HepG2 (cell line): Measurements from ENCODE around the gene NOCT. TPM values are rescaled to one million over a fixed set of nuclear protein-coding genes. Genes with fewer than 3 reads are reported as not detected.

Experiments used
- ATAC-seq: fragments of 200-7000 bp; cut with Tn5 transposase; 3 replicates; pipeline ENCODE4 v1.9.1; 2020; ENCODE audit warnings: mild to moderate bottlenecking, moderate library complexity
- BruUV-seq: library from RNA; stranded (reverse); fragments of 400-500 nt; replicated peaks from 2 replicates; lab custom pipeline; 2021; lab: Mats Ljungman, UMichigan
- CTCF ChIA-PET: fragments of 300-600 bp; formaldehyde crosslinking; extraction: SDS; loops from one replicate; lab custom pipeline; 2021; ENCODE audit warnings: low total read pairs, inconsistent platforms, low intra/inter-chr PET ratio; lab: Yijun Ruan, JAX
- POLR2A ChIA-PET: fragments of 350-600 bp; sonication (Branson Sonifier 250); formaldehyde crosslinking; loops from one replicate; lab custom pipeline; 2020; ENCODE audit warnings: antibody characterized with exemption, inconsistent platforms; lab: Yijun Ruan, JAX
- DNase-seq: peaks from one replicate; pipeline ENCODE4 v3.0.0-alpha.2; 2015; ENCODE audit warnings: low spot score
- FAIRE-seq: peaks from 3 replicates; lab custom pipeline; 2011; peaks lifted over from hg19 to GRCh38; lab: Jason Lieb, UNC
- H2AFZ ChIP-seq: one replicate; pipeline ENCODE4 v1.6.1; 2011; ENCODE audit warnings: low read length, inconsistent platforms
- H3K27ac ChIP-seq: fragments of 300-600 bp; 3 replicates; pipeline ENCODE4 v1.8.0; 2011; ENCODE audit warnings: mixed run types, mild to moderate bottlenecking, mixed read lengths, low read length, inconsistent platforms; ENCODE audit not compliant: insufficient read depth; ENCODE audit errors: extremely low read length
- H3K27me3 ChIP-seq, 2 experiments: fragments of 200-600 bp in 1 of 2; 2 replicates in 1 of 2; 3 replicates in 1 of 2; pipeline versions ENCODE4 v1.6.0 to v1.8.0; 2011; ENCODE audit warnings: low read length in 2 of 2, mild to moderate bottlenecking in 2 of 2, moderate library complexity in 2 of 2, inconsistent platforms in 1 of 2; ENCODE audit not compliant: insufficient read depth in 2 of 2, control insufficient read depth in 1 of 2
- H3K36me3 ChIP-seq, 2 experiments: fragments of 200-600 bp in 1 of 2; replicated peaks in 1 of 2; 2 replicates in 1 of 2; 3 replicates in 1 of 2; pipeline versions ENCODE4 v1.5.1 to v1.8.0; 2011; ENCODE audit warnings: low read length in 2 of 2, inconsistent platforms in 1 of 2; ENCODE audit not compliant: insufficient read depth in 2 of 2, control insufficient read depth in 1 of 2
- H3K4me1 ChIP-seq: 2 replicates; pipeline ENCODE4 v1.5.1; 2012; ENCODE audit warnings: low read length, inconsistent platforms; ENCODE audit not compliant: insufficient read depth
- H3K4me2 ChIP-seq: 2 replicates; pipeline ENCODE4 v1.6.0; 2011; ENCODE audit warnings: low read depth, low read length, inconsistent platforms
- H3K4me3 ChIP-seq, 3 experiments: fragments of 200-600 bp in 1 of 3; sonication (generic), shearing (Covaris generic) in 1 of 3; replicated peaks in 1 of 3; 2 replicates each; pipeline ENCODE4 v1.5.1; 2011 to 2016; ENCODE audit warnings: low read length in 3 of 3, inconsistent platforms in 2 of 3, low read depth in 2 of 3, mild to moderate bottlenecking in 2 of 3, control low read depth in 1 of 3, mixed read lengths in 1 of 3; ENCODE audit not compliant: insufficient read depth in 1 of 3
- H3K79me2 ChIP-seq: one replicate; pipeline ENCODE4 v1.6.1; 2011; ENCODE audit warnings: low read length, inconsistent platforms; ENCODE audit not compliant: insufficient read depth
- H3K9ac ChIP-seq: 2 replicates; pipeline ENCODE4 v1.6.0; 2011; ENCODE audit warnings: mild to moderate bottlenecking, low read depth, low read length, inconsistent platforms; ENCODE audit not compliant: insufficient read depth
- H3K9me3 ChIP-seq: 2 replicates; pipeline ENCODE4 v1.5.1; 2012; ENCODE audit warnings: mild to moderate bottlenecking, low read length
- H4K20me1 ChIP-seq: 2 replicates; pipeline ENCODE4 v1.6.0; 2011; ENCODE audit warnings: inconsistent platforms, mild to moderate bottlenecking, low read length, moderate library complexity; ENCODE audit not compliant: insufficient read depth
- ATF7 ChIP-seq, 2 experiments: fragments of 450-650 bp in 1 of 2; sonication (generic) in 1 of 2; formaldehyde crosslinking in 1 of 2; IDR thresholded peaks; 2 replicates each; pipeline versions ENCODE4 v1.4.0 to v1.6.1; 2016 to 2020; ENCODE audit warnings: antibody characterized with exemption in 1 of 2, mild to moderate bottlenecking in 1 of 2, missing genetic modification reagents in 1 of 2
- CBX1 ChIP-seq: IDR thresholded peaks from one replicate; pipeline ENCODE4 v1.6.1; 2016; ENCODE audit warnings: antibody characterized with exemption, low read depth
- ETV5 ChIP-seq: IDR thresholded peaks from 2 replicates; pipeline ENCODE4 v1.6.1; 2018; ENCODE audit warnings: missing biosample characterization, missing genetic modification reagents, inconsistent platforms, borderline replicate concordance
- MTF1 ChIP-seq: sonication (generic); formaldehyde crosslinking; IDR thresholded peaks from 2 replicates; pipeline ENCODE4 v1.5.0; 2020; ENCODE audit warnings: missing genetic modification reagents
- PHF8 ChIP-seq: sonication (generic); formaldehyde crosslinking; IDR thresholded peaks from 2 replicates; pipeline ENCODE4 v1.5.0; 2020; ENCODE audit warnings: missing genetic modification reagents
- TMF1 ChIP-seq: sonication (generic); formaldehyde crosslinking; IDR thresholded peaks from 2 replicates; pipeline ENCODE4 v1.8.1; 2022; ENCODE audit warnings: low read depth, missing genetic modification reagents
- ZFP1 ChIP-seq: IDR thresholded peaks from 2 replicates; pipeline ENCODE4 v1.6.1; 2016
- ZNF430 ChIP-seq: sonication (generic); formaldehyde crosslinking; IDR thresholded peaks from 2 replicates; pipeline ENCODE4 v1.9.0; 2021; ENCODE audit warnings: mild to moderate bottlenecking, missing genetic modification reagents
- WGBS: methylation state at CpG from one replicate; pipeline ENCODE4 v1.1.6; 2017; ENCODE audit warnings: low lambda C conversion rate; 5-methylcytosine and 5-hydroxymethylcytosine counted together
- in situ Hi-C: cut with HindIII; loops from 2 replicates; pipeline ENCODE4 v1.10.0; 2017; ENCODE audit warnings: low pct_unique_long_range_greater_than_20kb; ENCODE audit not compliant: extremely low pct_ligation_motif_present
- intact Hi-C: fragments of 100-400 bp; cut with micrococcal nuclease; formaldehyde crosslinking; loops from one replicate; pipeline ENCODE4 v1.10.0; 2022; ENCODE audit not compliant: unreplicated experiment
- polyA plus RNA-seq, 8 experiments: library from polyadenylated mRNA; depleted of rRNA in 3 of 8; stranded (reverse) in 7 of 8; unstranded in 1 of 8; fragments of >200 nt; fragmentation: Illumina TruSeq in 4 of 8; extraction: Trizol in 4 of 8; gene quantifications; 2 replicates each; pipeline versions ENCODE4 v1.2.1 to v1.2.3, GENCODE V29; 2011 to 2016; ENCODE audit warnings: low read depth in 4 of 8, missing spikeins in 1 of 8, mixed read lengths in 1 of 8; ENCODE audit not compliant: insufficient read depth in 1 of 8
- total RNA-seq, 5 experiments: library from RNA; depleted of rRNA; stranded (reverse); fragments of >200 nt; fragmentation: Illumina TruSeq; extraction: Trizol; gene quantifications; 2 replicates each; pipeline ENCODE4 v1.2.3, GENCODE V29; 2016; ENCODE audit warnings: low read depth in 1 of 5
- TF ChIP-seq, protein P1 (sequence below): sonication (generic); formaldehyde crosslinking; IDR thresholded peaks from 2 replicates; pipeline ENCODE4 v1.8.0; 2022; ENCODE audit warnings: mild to moderate bottlenecking, missing genetic modification reagents, moderate library complexity
- TF ChIP-seq, protein P2 (sequence below): sonication (generic); formaldehyde crosslinking; IDR thresholded peaks from 2 replicates; pipeline ENCODE4 v1.5.1; 2020; ENCODE audit warnings: mild to moderate bottlenecking, missing genetic modification reagents, borderline replicate concordance

The NOCT gene
- total and polyA plus RNA-seq, 2 of the 13 experiments (the other 11 are each of a cell fraction or from before 2014, with no cell fraction given), result 3.6 to 13.1 TPM

DNA sequence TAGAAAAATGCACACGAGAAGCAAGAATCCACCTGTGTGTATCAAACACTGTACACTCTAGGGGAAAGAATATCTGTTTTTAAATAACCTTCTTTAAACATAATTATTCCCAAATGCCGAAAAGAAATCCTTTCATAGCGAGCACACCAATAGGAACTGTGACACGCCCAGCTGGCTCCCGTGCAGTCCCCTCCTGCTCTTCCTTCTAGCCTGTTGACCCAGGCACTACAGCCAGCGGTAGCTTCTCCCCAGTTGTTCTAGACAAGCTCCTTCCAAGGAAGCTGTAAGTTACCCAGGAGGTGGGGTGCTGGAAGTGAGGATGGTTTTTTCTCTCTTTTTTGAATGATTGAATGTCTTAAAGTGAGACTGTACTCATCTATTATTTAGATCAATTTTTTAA, 19.5 kb upstream of the NOCT start:
- 54% methylated on average over 6 of the region's 6 CpGs for WGBS
- Histone ChIP-seq H3K4me3 (no peak overlapping the region), H3K36me3 (no peaks in the 10 kb centered on the region), H3K9ac (no peak overlapping the region), H3K27me3 (no peaks in the 10 kb centered on the region), H3K4me2 (no peak overlapping the region), H2AFZ (no peak overlapping the region), H3K9me3 (no peaks in the 10 kb centered on the region), H3K27ac (no peak overlapping the region), H3K79me2 (no peaks in the 10 kb centered on the region), H4K20me1 (no peaks in the 10 kb centered on the region), H3K4me1 (peaks cover 9% of the 10 kb centered on the region; the same call in 1 of the 2 replicates)
- TF ChIP-seq, protein P1, sequence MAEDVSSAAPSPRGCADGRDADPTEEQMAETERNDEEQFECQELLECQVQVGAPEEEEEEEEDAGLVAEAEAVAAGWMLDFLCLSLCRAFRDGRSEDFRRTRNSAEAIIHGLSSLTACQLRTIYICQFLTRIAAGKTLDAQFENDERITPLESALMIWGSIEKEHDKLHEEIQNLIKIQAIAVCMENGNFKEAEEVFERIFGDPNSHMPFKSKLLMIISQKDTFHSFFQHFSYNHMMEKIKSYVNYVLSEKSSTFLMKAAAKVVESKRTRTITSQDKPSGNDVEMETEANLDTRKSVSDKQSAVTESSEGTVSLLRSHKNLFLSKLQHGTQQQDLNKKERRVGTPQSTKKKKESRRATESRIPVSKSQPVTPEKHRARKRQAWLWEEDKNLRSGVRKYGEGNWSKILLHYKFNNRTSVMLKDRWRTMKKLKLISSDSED, result no peak
- CTCF ChIA-PET, result no interaction called here
- FAIRE-seq (no peak), DNase-seq (no peak), ATAC-seq (no peak)
- no TSS peak for BruUV-seq
- in situ Hi-C loops (no loop called here), intact Hi-C loops (no loop called here)
- POLR2A ChIA-PET, result no interaction called here

DNA sequence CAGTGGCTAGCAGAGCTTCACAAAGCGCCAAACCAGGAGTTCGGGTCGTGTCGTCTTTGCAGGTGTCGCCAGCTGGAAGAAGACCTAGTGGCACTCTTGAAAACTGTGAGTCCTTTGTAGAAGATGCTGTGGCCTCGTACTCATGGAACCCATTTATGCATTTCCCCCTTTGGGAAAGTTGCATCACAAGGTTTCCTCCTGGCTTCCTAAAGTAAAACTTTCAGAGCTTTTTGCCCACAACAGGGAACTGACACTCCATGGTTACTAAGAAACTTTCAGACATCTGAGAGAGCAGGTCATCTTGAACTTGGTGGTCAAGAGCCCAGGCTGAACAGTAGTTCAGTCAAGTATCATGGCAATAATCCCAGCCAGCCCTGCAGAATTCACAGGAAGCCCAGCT, 15.9 kb upstream of the NOCT start:
- H3K27ac ChIP-seq, result no peak overlapping the region
- intact Hi-C loops, result no loop called here
- CTCF ChIA-PET, result no interaction called here
- FAIRE-seq (no peak), ATAC-seq (no peak), DNase-seq (no peak)
- no peaks in the 10 kb centered on the region for H3K27me3 ChIP-seq
- H4K20me1 ChIP-seq, result no peaks in the 10 kb centered on the region
- H3K4me1 ChIP-seq, result peaks cover 9% of the 10 kb centered on the region; the same call in 1 of the 2 replicates
- no TSS peak for BruUV-seq
- no peaks in the 10 kb centered on the region for H3K79me2 ChIP-seq
- H3K36me3 ChIP-seq, result no peaks in the 10 kb centered on the region
- POLR2A ChIA-PET, result no interaction called here
- in situ Hi-C loops, result no loop called here
- H3K9me3 ChIP-seq, result no peaks in the 10 kb centered on the region
- no peak overlapping the region for H3K9ac ChIP-seq
- 76% methylated on average over 6 of the region's 6 CpGs for WGBS
- H3K4me2 ChIP-seq, result no peak overlapping the region
- H2AFZ ChIP-seq, result no peak overlapping the region
- H3K4me3 ChIP-seq, result no peak overlapping the region
- no peak for TF ChIP-seq MTF1 (CRISPR knock-in tag)
- no peak for TF ChIP-seq ETV5 (CRISPR knock-in tag)
- no peak for TF ChIP-seq ATF7 (IDR thresholded peaks at IDR 0.05)
- TF ChIP-seq ATF7 (CRISPR knock-in tag; IDR thresholded peaks at IDR 0.05), result no peak
- TF ChIP-seq TMF1 (CRISPR knock-in tag), result no peak
- TF ChIP-seq ZFP1, result no peak
- no peak for TF ChIP-seq PHF8
- no peak for TF ChIP-seq CBX1
- TF ChIP-seq ZNF430 (CRISPR knock-in tag), result no peak
- TF ChIP-seq, protein P2, sequence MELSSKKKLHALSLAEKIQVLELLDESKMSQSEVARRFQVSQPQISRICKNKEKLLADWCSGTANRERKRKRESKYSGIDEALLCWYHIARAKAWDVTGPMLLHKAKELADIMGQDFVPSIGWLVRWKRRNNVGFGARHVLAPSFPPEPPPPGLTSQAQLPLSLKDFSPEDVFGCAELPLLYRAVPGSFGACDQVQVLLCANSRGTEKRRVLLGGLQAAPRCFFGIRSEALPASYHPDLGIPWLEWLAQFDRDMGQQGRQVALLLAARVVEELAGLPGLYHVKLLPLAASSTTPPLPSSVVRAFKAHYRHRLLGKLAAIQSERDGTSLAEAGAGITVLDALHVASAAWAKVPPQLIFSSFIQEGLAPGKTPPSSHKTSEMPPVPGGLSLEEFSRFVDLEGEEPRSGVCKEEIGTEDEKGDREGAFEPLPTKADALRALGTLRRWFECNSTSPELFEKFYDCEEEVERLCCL (CRISPR knock-in tag), result no peak
